ENCODE measurements around the gene CYSLTR2.
A peak's percentile ranks its signal among the peaks of the same experiment; 100 is the strongest.

Gene CYSLTR2

GRCh38 chr13:48749144-48749543 lies 95.4 kb downstream of the CYSLTR2 start:
- no peak for DNase-seq

GRCh38 chr13:48749699-48750473 lies 96.2 kb downstream of the CYSLTR2 start:
- peak; percentile 84 for DNase-seq

- no peak for DNase-seq
Observed at GRCh38 chr13:48750588-48751383, 97.1 kb downstream of the CYSLTR2 start.

GRCh38 chr13:48760626-48761025 lies 106.9 kb downstream of the CYSLTR2 start:
- DNase-seq: no peak

Measured in activated CD8-positive, alpha-beta memory T cell treated with anti-CD3 and anti-CD28 coated beads, Interleukin-2, amount 50 U/mL, for 48 hours (primary cell).